LNCAP (cell line): Measurements from ENCODE around the gene SPATA20.

Source experiments
- TF ChIP-seq, protein P1 (sequence below): fragments of 450-650 bp; IDR thresholded peaks from 2 replicates; pipeline ENCODE4 v1.5.1; 2017; ENCODE audit warnings: mild to moderate bottlenecking

The SPATA20 gene

GRCh38 chr17:50558941-50559614 lies 12.1 kb downstream of the SPATA20 start:
- TF ChIP-seq, protein P1, sequence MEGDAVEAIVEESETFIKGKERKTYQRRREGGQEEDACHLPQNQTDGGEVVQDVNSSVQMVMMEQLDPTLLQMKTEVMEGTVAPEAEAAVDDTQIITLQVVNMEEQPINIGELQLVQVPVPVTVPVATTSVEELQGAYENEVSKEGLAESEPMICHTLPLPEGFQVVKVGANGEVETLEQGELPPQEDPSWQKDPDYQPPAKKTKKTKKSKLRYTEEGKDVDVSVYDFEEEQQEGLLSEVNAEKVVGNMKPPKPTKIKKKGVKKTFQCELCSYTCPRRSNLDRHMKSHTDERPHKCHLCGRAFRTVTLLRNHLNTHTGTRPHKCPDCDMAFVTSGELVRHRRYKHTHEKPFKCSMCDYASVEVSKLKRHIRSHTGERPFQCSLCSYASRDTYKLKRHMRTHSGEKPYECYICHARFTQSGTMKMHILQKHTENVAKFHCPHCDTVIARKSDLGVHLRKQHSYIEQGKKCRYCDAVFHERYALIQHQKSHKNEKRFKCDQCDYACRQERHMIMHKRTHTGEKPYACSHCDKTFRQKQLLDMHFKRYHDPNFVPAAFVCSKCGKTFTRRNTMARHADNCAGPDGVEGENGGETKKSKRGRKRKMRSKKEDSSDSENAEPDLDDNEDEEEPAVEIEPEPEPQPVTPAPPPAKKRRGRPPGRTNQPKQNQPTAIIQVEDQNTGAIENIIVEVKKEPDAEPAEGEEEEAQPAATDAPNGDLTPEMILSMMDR, result no peak

DNA sequence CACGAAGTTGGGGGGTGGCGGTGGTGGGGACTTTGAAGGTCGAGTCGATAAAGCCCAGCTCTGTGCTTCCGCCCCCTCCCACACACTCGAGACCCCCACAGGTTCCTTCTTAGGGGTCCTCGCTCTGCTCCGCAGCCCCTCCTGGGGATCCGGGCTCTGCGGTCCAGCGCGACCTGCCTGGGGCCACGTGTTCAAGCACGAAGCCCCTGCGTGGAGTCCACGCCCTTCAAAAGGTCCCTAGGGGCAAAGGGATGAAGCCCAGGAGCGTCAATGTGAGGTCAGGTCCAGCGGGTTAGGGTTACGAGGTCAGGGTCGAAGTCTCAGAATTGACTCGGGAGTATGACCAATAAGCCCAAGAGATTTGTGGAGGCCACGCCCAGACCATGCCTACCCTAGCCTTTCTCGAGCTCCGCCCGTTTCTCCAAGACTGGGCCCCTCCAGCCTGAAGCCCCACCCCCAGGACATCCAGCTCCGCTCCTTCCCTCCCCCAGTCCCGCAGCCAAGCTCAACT lies 12.8 kb downstream of the SPATA20 start:
- TF ChIP-seq, protein P1, result no peak

- TF ChIP-seq, protein P1, result no peak
Measured at GRCh38 chr17:50560185-50560824, 13.3 kb downstream of the SPATA20 start, which contains the start of gene CACNA1G. CACNA1G (plus strand) TSS chr17:50560715; CDS start chr17:50561460, 745 bp downstream.

DNA sequence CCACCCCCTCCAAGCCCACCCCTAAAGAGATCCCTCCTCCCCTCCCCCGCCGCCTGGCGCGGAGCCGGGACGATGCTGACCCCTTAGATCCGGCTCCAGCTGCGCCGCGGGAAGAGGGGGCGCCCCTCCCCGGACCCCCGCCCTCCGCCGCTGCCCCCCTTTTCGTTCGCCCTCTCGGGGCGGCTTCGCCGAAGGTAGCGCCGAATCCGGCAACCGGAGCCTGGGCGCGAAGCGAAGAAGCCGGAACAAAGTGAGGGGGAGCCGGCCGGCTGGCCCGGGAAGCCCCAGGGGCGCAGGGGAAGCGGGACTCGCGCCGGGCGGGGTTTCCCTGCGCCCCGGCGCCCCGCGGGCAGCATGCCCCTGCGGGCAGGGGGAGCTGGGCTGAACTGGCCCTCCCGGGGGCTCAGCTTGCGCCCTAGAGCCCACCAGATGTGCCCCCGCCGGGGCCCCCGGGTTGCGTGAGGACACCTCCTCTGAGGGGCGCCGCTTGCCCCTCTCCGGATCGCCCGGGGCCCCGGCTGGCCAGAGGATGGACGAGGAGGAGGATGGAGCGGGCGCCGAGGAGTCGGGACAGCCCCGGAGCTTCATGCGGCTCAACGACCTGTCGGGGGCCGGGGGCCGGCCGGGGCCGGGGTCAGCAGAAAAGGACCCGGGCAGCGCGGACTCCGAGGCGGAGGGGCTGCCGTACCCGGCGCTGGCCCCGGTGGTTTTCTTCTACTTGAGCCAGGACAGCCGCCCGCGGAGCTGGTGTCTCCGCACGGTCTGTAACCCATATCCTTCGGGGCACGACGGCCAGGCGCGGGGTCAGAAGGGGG lies 14.2 kb downstream of the SPATA20 start:
- TF ChIP-seq, protein P1, result no peak

- TF ChIP-seq, protein P1, result no peak
Measured at GRCh38 chr17:50561746-50562141, 14.8 kb downstream of the SPATA20 start.

GRCh38 chr17:50562242-50563091 lies 15.5 kb downstream of the SPATA20 start:
- TF ChIP-seq, protein P1, result no peak
